Lower lobe of right lung (tissue), 2 donors: Measurements from ENCODE around the gene SNX10. TPM values are rescaled to one million over a fixed set of nuclear protein-coding genes. Genes with fewer than 3 reads are reported as not detected.

ENCODE experiments used
- ATAC-seq, 2 donors: fragments of 200-7000 bp; cut with Tn5 transposase; one replicate each; pipeline ENCODE4 v1.9.1; 2020 to 2022; ENCODE audit warnings: mild to moderate bottlenecking in 2 of 2, moderate library complexity in 2 of 2
- DNase-seq: peaks from one replicate; pipeline ENCODE4 v3.0.0-alpha.2; 2020
- H3K27ac ChIP-seq: fragments of 200-600 bp; one replicate; pipeline ENCODE4 v1.8.0; 2022
- H3K27me3 ChIP-seq: fragments of 200-600 bp; one replicate; pipeline ENCODE4 v1.8.0; 2022; ENCODE audit warnings: low read depth
- H3K36me3 ChIP-seq: fragments of 200-600 bp; one replicate; pipeline ENCODE4 v1.8.0; 2022; ENCODE audit warnings: mild to moderate bottlenecking
- H3K4me1 ChIP-seq: fragments of 200-600 bp; one replicate; pipeline ENCODE4 v1.8.0; 2022
- H3K4me3 ChIP-seq: fragments of 200-600 bp; one replicate; pipeline ENCODE4 v1.8.0; 2022; ENCODE audit warnings: mild to moderate bottlenecking
- H3K9me3 ChIP-seq: fragments of 200-600 bp; one replicate; pipeline ENCODE4 v1.8.0; 2022
- CTCF ChIP-seq: fragments of 200-600 bp; IDR thresholded peaks from one replicate; pipeline ENCODE4 v1.8.0; 2022; ENCODE audit warnings: antibody characterized with exemption, mild to moderate bottlenecking
- intact Hi-C: fragments of 100-400 bp; cut with DNase I; formaldehyde crosslinking; loops from one replicate; pipeline ENCODE4 v1.11.0; 2022
- total RNA-seq: library from RNA; stranded (reverse); fragmentation: NEBNext Ultra II Directional; extraction: Animal tissue kit (Norgen Biotek cat#: 25700); gene quantifications from one replicate; pipeline ENCODE4 v1.2.1, GENCODE V29; 2021
- donor health status: DM: no; HTN: yes; CAD: no; lungs with severe emphysema.

The SNX10 gene
- total RNA-seq, 1 donor from 2014 or later: 85.1 TPM

DNA sequence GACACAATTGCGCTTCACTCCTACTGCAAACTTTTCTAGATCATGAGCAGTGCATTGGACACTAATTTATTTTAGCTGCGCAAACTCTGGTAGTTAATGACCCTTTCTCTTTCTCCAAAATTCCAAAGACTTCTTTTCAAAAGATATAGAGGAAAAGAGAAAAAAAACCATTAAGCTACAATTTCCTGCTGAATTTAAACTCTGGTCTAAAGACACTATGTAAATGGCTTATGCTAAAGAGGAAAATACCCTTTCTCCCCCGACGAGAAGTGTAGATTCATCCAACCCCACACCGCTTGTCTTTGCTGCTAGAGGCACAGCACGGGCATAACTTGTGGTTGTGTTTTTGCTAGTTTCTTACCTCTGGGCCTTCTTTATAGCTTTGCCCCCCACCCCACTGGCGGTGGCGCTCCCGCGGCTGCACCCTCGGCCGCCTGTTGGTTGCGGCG, 84.1 kb downstream of the SNX10 start:
- ATAC-seq: no peak
- Histone ChIP-seq H3K4me3 (peak overlapping the region; percentile 60), H3K9me3 (no peaks in the 10 kb centered on the region), H3K36me3 (no peaks in the 10 kb centered on the region), H3K27ac (peak overlapping the region; percentile 84), H3K4me1 (peaks cover 17% of the 10 kb centered on the region), H3K27me3 (peaks cover 52% of the 10 kb centered on the region)
- TF ChIP-seq CTCF: no peak
- intact Hi-C loops: loop anchor here (5.0 to 10.0 kb wide), 2 partner anchors 292 to 779 kb away; partner anchors contain the start of genes HOXA3 and HOXA7
- DNase-seq: no peak

DNA sequence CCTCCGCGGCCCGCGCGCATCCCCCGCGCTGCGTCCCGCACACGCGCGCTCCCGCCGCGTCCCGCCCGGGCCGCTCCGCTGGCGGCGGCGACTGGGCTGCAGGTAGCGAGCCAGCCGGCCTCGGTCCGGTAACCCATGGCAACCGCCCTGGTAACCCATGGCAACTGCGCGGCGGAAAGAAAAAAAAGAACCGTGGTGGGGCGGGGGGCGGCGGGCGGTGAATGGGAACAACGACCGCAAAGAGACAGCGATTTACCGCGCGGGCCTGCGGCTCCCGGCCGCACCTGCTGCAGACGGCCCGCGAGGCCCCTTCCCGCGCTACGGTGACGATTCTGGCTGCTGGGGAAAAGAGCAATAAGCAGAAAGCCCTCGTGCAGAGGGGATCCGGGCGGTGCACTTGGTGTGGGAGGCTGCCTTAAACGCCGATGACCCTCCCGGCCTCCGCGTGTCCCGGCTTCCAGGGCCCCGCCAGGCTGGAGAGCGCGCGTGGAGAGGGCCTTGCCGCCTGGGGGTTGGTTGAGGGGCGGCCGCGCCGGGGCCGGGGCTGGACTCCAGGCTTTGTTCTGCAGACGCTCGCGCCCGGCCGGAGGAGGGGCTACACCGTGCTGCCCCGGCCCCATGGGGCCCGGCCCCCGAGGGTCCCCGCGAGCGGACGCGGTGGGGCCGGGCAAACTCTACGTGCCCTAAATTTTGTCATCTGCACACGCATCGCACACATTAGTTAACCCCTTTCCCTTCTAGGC, 84.7 kb downstream of the SNX10 start:
- peaks cover 13% of the 10 kb centered on the region for H3K4me1 ChIP-seq
- peak overlapping the region; percentile 84 for H3K27ac ChIP-seq
- no peak for TF ChIP-seq CTCF
- intact Hi-C loops: loop anchor here (5.0 to 10.0 kb wide), 2 partner anchors 291 to 778 kb away; partner anchors contain the start of genes HOXA3 and HOXA7
- peak overlapping the region; percentile 60 for H3K4me3 ChIP-seq
- peak; percentile 74 to 83 for ATAC-seq
- peaks cover 52% of the 10 kb centered on the region for H3K27me3 ChIP-seq
- no peaks in the 10 kb centered on the region for H3K9me3 ChIP-seq
- peak; percentile 63 for DNase-seq
- H3K36me3 ChIP-seq: no peaks in the 10 kb centered on the region

GRCh38 chr7:26378016-26378415, 86.4 kb downstream of the SNX10 start:
- Histone ChIP-seq H3K36me3 (no peaks in the 10 kb centered on the region), H3K4me3 (no peak overlapping the region), H3K27ac (no peak overlapping the region), H3K27me3 (peaks cover 44% of the 10 kb centered on the region), H3K4me1 (peaks cover 10% of the 10 kb centered on the region), H3K9me3 (no peaks in the 10 kb centered on the region)
- no peak for DNase-seq
- intact Hi-C loops: loop anchor here (5.0 to 10.0 kb wide), 2 partner anchors 289 to 777 kb away; partner anchors contain the start of genes HOXA3 and HOXA7
- TF ChIP-seq CTCF: no peak
- no peak for ATAC-seq

- TF ChIP-seq CTCF: no peak
- peaks cover 10% of the 10 kb centered on the region for H3K4me1 ChIP-seq
- intact Hi-C loops: loop anchor here (5.0 to 10.0 kb wide), 2 partner anchors 288 to 775 kb away; partner anchors contain the start of genes HOXA3 and HOXA7
- H3K27me3 ChIP-seq: peaks cover 29% of the 10 kb centered on the region
- ATAC-seq (no peak), DNase-seq (no peak)
- no peaks in the 10 kb centered on the region for H3K36me3 ChIP-seq
- no peaks in the 10 kb centered on the region for H3K9me3 ChIP-seq
- no peak overlapping the region for H3K27ac ChIP-seq
- no peak overlapping the region for H3K4me3 ChIP-seq
Observed at GRCh38 chr7:26379711-26380110, 88.0 kb downstream of the SNX10 start.

DNA sequence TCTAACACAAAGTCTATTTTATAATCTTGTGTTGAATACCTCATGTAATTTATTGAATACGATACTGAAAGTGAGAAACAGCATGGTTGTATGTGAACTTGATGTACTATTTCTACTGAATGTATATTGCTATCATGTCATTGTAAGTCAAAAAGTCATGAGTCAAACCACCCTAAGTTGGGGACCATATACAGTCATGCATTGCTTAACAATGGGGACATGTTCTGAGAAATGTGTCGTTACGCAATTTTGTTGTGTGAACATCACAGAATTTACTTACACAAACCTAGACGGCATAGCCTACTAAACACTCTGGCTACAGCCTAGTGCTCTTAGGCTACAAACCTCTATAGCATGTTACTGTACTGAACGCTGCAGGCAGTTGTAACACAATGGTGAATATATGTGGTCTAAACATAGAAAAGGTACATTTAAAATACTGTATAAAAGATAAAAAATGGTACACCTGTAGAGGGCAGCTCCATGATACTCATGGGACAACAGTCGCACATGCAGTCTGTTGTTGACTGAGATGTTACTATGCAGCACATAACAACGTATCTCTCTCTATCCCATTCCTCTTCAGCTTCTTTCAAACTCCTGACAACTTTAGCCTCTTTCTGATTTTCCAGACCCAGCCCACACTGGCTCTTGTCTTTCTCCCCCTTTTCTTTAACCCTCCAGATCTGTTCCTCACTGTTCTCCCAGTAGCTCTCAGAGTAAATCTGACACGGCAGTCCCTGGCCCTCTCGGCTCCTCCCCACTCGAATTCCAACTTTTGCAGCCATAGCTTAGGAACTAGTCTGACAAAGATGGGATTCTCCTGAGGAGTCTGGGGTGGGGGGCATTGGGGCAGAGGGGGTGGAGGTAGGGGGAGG, 90.1 kb downstream of the SNX10 start:
- Histone ChIP-seq H3K9me3 (no peaks in the 10 kb centered on the region), H3K27ac (no peak overlapping the region), H3K36me3 (no peaks in the 10 kb centered on the region), H3K27me3 (peaks cover 12% of the 10 kb centered on the region), H3K4me1 (peaks cover 4% of the 10 kb centered on the region), H3K4me3 (no peak overlapping the region)
- TF ChIP-seq CTCF: no peak
- DNase-seq (no peak), ATAC-seq (no peak)
- intact Hi-C loops: no loop called here
